ENCODE data around the gene NOTCH3. TPM values are rescaled to one million over a fixed set of nuclear protein-coding genes. Genes with fewer than 3 reads are reported as not detected.

Gene NOTCH3
- total and polyA plus RNA-seq, 3 donors from 2014 or later, result 11.4 to 16.8 (median 16.1) TPM

- Histone ChIP-seq H3K36me3 (ENCODE audit: low read depth, missing control alignments) (no peaks in the 10 kb centered on the region), H3K4me3 (peak overlapping the region in 1 of 2 donors; percentile 40), H3K27me3 (no peaks in the 10 kb centered on the region), H3K27ac (no peak overlapping the region), H3K9me3 (no peaks in the 10 kb centered on the region), H3K4me1 (no peaks in the 10 kb centered on the region)
- 6 to 13% methylated on average over 22 to 47 of the region's 92 CpGs for WGBS, 2 donors
- DNase-seq, result peak; percentile 90
- intact Hi-C loops (cut with DNase I; ENCODE audit: low total_unique reads), result loop anchor here (5.0 kb wide), 1 partner anchor 380 kb away; no protein-coding TSS in a partner anchor
- no peak for TF ChIP-seq POLR2A (IDR thresholded peaks at IDR 0.05)
- TF ChIP-seq, protein P1, sequence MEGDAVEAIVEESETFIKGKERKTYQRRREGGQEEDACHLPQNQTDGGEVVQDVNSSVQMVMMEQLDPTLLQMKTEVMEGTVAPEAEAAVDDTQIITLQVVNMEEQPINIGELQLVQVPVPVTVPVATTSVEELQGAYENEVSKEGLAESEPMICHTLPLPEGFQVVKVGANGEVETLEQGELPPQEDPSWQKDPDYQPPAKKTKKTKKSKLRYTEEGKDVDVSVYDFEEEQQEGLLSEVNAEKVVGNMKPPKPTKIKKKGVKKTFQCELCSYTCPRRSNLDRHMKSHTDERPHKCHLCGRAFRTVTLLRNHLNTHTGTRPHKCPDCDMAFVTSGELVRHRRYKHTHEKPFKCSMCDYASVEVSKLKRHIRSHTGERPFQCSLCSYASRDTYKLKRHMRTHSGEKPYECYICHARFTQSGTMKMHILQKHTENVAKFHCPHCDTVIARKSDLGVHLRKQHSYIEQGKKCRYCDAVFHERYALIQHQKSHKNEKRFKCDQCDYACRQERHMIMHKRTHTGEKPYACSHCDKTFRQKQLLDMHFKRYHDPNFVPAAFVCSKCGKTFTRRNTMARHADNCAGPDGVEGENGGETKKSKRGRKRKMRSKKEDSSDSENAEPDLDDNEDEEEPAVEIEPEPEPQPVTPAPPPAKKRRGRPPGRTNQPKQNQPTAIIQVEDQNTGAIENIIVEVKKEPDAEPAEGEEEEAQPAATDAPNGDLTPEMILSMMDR (IDR thresholded peaks at IDR 0.05), result peak; percentile 96 to 99 (median 98)
Observed at GRCh38 chr19:15177269-15178116, 23.3 kb downstream of the NOTCH3 start.

- H3K4me3 ChIP-seq, result no peak overlapping the region
- no peaks in the 10 kb centered on the region for H3K27me3 ChIP-seq
- no peak overlapping the region for H3K27ac ChIP-seq
- no peaks in the 10 kb centered on the region for H3K9me3 ChIP-seq
- H3K36me3 ChIP-seq (ENCODE audit: low read depth, missing control alignments), result no peaks in the 10 kb centered on the region
- TF ChIP-seq, protein P1 (IDR thresholded peaks at IDR 0.05), result no peak
- no peak for TF ChIP-seq POLR2A (IDR thresholded peaks at IDR 0.05)
- WGBS, 2 donors, result 81 to 96% methylated on average over 3 of the region's 3 CpGs
- intact Hi-C loops (cut with DNase I; ENCODE audit: low total_unique reads), result loop anchor here (5.0 kb wide), 1 partner anchor 382 kb away; no protein-coding TSS in a partner anchor
- no peak for DNase-seq
- no peaks in the 10 kb centered on the region for H3K4me1 ChIP-seq
Observed at GRCh38 chr19:15175609-15176008, 25.2 kb downstream of the NOTCH3 start.

- TF ChIP-seq POLR2A (IDR thresholded peaks at IDR 0.05), result no peak
- TF ChIP-seq, protein P1 (IDR thresholded peaks at IDR 0.05), result no peak
- H3K36me3 ChIP-seq (ENCODE audit: low read depth, missing control alignments), result no peaks in the 10 kb centered on the region
- no peaks in the 10 kb centered on the region for H3K9me3 ChIP-seq
- no peaks in the 10 kb centered on the region for H3K27me3 ChIP-seq
- H3K4me1 ChIP-seq, result no peaks in the 10 kb centered on the region
- H3K27ac ChIP-seq, result no peak overlapping the region
- H3K4me3 ChIP-seq, result peak overlapping the region in 1 of 2 donors; percentile 20
- DNase-seq, result no peak
- WGBS, 2 donors, result 63 to 69% methylated on average over 15 to 37 of the region's 37 CpGs
- intact Hi-C loops (cut with DNase I; ENCODE audit: low total_unique reads), result no loop called here
Observed at GRCh38 chr19:15173746-15174404, 26.9 kb downstream of the NOTCH3 start.

GRCh38 chr19:15170345-15170744 lies 30.4 kb downstream of the NOTCH3 start:
- TF ChIP-seq POLR2A (IDR thresholded peaks at IDR 0.05), result no peak
- TF ChIP-seq, protein P1 (IDR thresholded peaks at IDR 0.05), result no peak
- H3K36me3 ChIP-seq (ENCODE audit: low read depth, missing control alignments), result no peaks in the 10 kb centered on the region
- intact Hi-C loops (cut with DNase I; ENCODE audit: low total_unique reads), result no loop called here
- WGBS, 2 donors, result 64 to 72% methylated on average over 3 to 32 of the region's 32 CpGs
- no peaks in the 10 kb centered on the region for H3K4me1 ChIP-seq
- H3K4me3 ChIP-seq, result no peak overlapping the region
- H3K27me3 ChIP-seq, result no peaks in the 10 kb centered on the region
- H3K27ac ChIP-seq, result no peak overlapping the region
- DNase-seq, result no peak
- H3K9me3 ChIP-seq, result no peaks in the 10 kb centered on the region
